NT2/D1 (cell line): Measurements from ENCODE around the gene HMGN1.

Experiments
- DNase-seq: peaks from one replicate; pipeline ENCODE4 v3.0.0-alpha.2; 2011; ENCODE audit warnings: low read depth, low spot score
- H3K27me3 ChIP-seq: 2 replicates; pipeline ENCODE4 v1.6.0; 2011; ENCODE audit warnings: mild to moderate bottlenecking; ENCODE audit not compliant: insufficient read length, insufficient read depth
- H3K36me3 ChIP-seq: 2 replicates; pipeline ENCODE4 v1.6.1; 2011; ENCODE audit warnings: mild to moderate bottlenecking, low read length, mixed read lengths; ENCODE audit not compliant: insufficient read depth, insufficient read length
- H3K4me1 ChIP-seq: 2 replicates; pipeline ENCODE4 v1.5.1; 2011; ENCODE audit not compliant: insufficient read depth, insufficient read length
- H3K4me3 ChIP-seq: 2 replicates; pipeline ENCODE4 v1.5.1; 2011; ENCODE audit warnings: low read depth; ENCODE audit not compliant: insufficient read length
- H3K9ac ChIP-seq: 2 replicates; pipeline ENCODE4 v1.6.0; 2011; ENCODE audit warnings: low read depth; ENCODE audit not compliant: insufficient read length
- H3K9me3 ChIP-seq: 2 replicates; pipeline ENCODE4 v1.5.1; 2011; ENCODE audit warnings: mild to moderate bottlenecking, low read length; ENCODE audit not compliant: insufficient read depth
- SUZ12 ChIP-seq: IDR thresholded peaks from 2 replicates; pipeline ENCODE4 v1.6.1; 2011; ENCODE audit not compliant: insufficient read length, insufficient read depth; ENCODE audit errors: extremely low read depth
- YY1 ChIP-seq: IDR thresholded peaks from 2 replicates; pipeline ENCODE4 v1.6.1; 2011; ENCODE audit not compliant: insufficient read length, insufficient read depth
- ZNF274 ChIP-seq: IDR thresholded peaks from 2 replicates; pipeline ENCODE4 v1.6.1; 2011; ENCODE audit warnings: mild to moderate bottlenecking, low read depth, low read length

The HMGN1 gene

GRCh38 chr21:39312112-39313041 lies 36.5 kb downstream of the HMGN1 start:
- TF ChIP-seq YY1, result no peak
- TF ChIP-seq SUZ12, result no peak
- no peak for TF ChIP-seq ZNF274
- DNase-seq, result peak; percentile 92

DNA sequence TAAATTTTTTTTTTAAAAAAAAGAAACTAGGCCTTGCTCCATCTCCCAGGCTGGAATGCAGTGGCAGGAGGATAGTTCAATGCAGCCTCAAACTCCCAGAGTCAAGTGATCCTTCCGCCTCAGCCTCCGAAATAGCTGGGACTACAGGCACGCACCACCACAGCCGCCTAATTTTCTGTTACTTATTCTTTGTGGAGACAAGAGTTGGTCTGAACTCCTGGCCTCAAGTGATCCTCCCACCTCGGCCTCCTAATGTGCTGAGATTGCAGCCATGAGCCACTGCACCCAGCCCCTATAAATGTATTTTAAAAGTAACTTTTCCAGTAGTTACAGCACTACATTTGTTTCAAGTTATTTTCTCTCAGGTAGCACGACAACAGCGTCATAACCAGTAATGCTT lies 37.7 kb downstream of the HMGN1 start:
- peak overlapping the region; percentile 6 for H3K9ac ChIP-seq
- peaks cover 52% of the 10 kb centered on the region for H3K36me3 ChIP-seq
- peaks cover 6% of the 10 kb centered on the region for H3K4me1 ChIP-seq
- no peak for DNase-seq
- H3K4me3 ChIP-seq, result no peak overlapping the region
- H3K9me3 ChIP-seq, result no peaks in the 10 kb centered on the region
- TF ChIP-seq YY1, result no peak
- no peak for TF ChIP-seq SUZ12
- TF ChIP-seq ZNF274, result no peak
- no peaks in the 10 kb centered on the region for H3K27me3 ChIP-seq

More at GRCh38 chr21:39312112-39313041, 36.5 kb downstream of the HMGN1 start:
- H3K9ac ChIP-seq, result peak overlapping the region; percentile 92
- no peaks in the 10 kb centered on the region for H3K9me3 ChIP-seq
- H3K4me3 ChIP-seq, result peak overlapping the region; percentile 66
- no peaks in the 10 kb centered on the region for H3K27me3 ChIP-seq
- H3K4me1 ChIP-seq, result peaks cover 6% of the 10 kb centered on the region
- peaks cover 45% of the 10 kb centered on the region for H3K36me3 ChIP-seq

GRCh38 chr21:39307466-39307865 lies 41.4 kb downstream of the HMGN1 start:
- H3K9me3 ChIP-seq, result no peaks in the 10 kb centered on the region

GRCh38 chr21:39300587-39300986 lies 48.3 kb downstream of the HMGN1 start:
- Histone ChIP-seq H3K4me1 (no peaks in the 10 kb centered on the region), H3K9ac (no peak overlapping the region), H3K36me3 (peaks cover 88% of the 10 kb centered on the region), H3K4me3 (no peak overlapping the region), H3K9me3 (peaks cover 16% of the 10 kb centered on the region; the same call in 1 of the 2 replicates), H3K27me3 (no peaks in the 10 kb centered on the region)
- TF ChIP-seq YY1 (no peak), SUZ12 (no peak), ZNF274 (no peak)
- DNase-seq, result no peak

More at GRCh38 chr21:39307466-39307865, 41.4 kb downstream of the HMGN1 start:
- Histone ChIP-seq H3K4me3 (no peak overlapping the region), H3K36me3 (peaks cover 81% of the 10 kb centered on the region), H3K9ac (no peak overlapping the region), H3K4me1 (peaks cover 2% of the 10 kb centered on the region), H3K27me3 (no peaks in the 10 kb centered on the region)
- TF ChIP-seq ZNF274, result no peak
- TF ChIP-seq SUZ12, result no peak
- TF ChIP-seq YY1, result no peak
- no peak for DNase-seq

GRCh38 chr21:39296891-39297290 lies 52.0 kb downstream of the HMGN1 start:
- Histone ChIP-seq H3K4me1 (no peaks in the 10 kb centered on the region), H3K4me3 (no peak overlapping the region), H3K27me3 (no peaks in the 10 kb centered on the region), H3K9ac (no peak overlapping the region), H3K36me3 (peaks cover 91% of the 10 kb centered on the region), H3K9me3 (peaks cover 16% of the 10 kb centered on the region; the same call in 1 of the 2 replicates)
- TF ChIP-seq ZNF274 (no peak), YY1 (no peak), SUZ12 (no peak)
- no peak for DNase-seq
